ENCODE measurements around the gene NHLH2. TPM values are rescaled to one million over a fixed set of nuclear protein-coding genes. Genes with fewer than 3 reads are reported as not detected.

NHLH2 gene
- total RNA-seq, 4 donors from 2014 or later, result 1.1 to 1.8 (median 1.6) TPM

- WGBS, result 89% methylated on average over 6 of the region's 6 CpGs
- no peak for DNase-seq (ENCODE audit: low spot score in 2 of 2)
- TF ChIP-seq CTCF (IDR thresholded peaks at IDR 0.05) (no peak), EP300 (IDR thresholded peaks at IDR 0.05) (no peak), POLR2AphosphoS5 (IDR thresholded peaks at IDR 0.05) (no peak), POLR2A (IDR thresholded peaks at IDR 0.05) (no peak)
Observed at GRCh38 chr1:115796036-115796435, 44.9 kb downstream of the NHLH2 start.

GRCh38 chr1:115794976-115795639, 45.8 kb downstream of the NHLH2 start:
- peaks cover 5% of the 10 kb centered on the region for H3K27me3 ChIP-seq
- H3K4me1 ChIP-seq, result no peaks in the 10 kb centered on the region
- DNase-seq (ENCODE audit: low spot score in 2 of 2), result no peak
- TF ChIP-seq POLR2AphosphoS5 (IDR thresholded peaks at IDR 0.05), result no peak
- TF ChIP-seq CTCF (IDR thresholded peaks at IDR 0.05), result no peak
- 42% methylated on average over 4 of the region's 4 CpGs for WGBS
- H3K36me3 ChIP-seq, result no peaks in the 10 kb centered on the region
- no peak overlapping the region for H3K4me3 ChIP-seq
- no peak overlapping the region for H3K27ac ChIP-seq
- H3K9me3 ChIP-seq, result no peaks in the 10 kb centered on the region

More at GRCh38 chr1:115796036-115796435, 44.9 kb downstream of the NHLH2 start:
- H3K9me3 ChIP-seq, result no peaks in the 10 kb centered on the region
- H3K27ac ChIP-seq, result no peak overlapping the region
- no peak overlapping the region for H3K4me3 ChIP-seq
- H3K36me3 ChIP-seq, result no peaks in the 10 kb centered on the region
- H3K27me3 ChIP-seq, result peaks cover 5% of the 10 kb centered on the region
- no peaks in the 10 kb centered on the region for H3K4me1 ChIP-seq

DNA sequence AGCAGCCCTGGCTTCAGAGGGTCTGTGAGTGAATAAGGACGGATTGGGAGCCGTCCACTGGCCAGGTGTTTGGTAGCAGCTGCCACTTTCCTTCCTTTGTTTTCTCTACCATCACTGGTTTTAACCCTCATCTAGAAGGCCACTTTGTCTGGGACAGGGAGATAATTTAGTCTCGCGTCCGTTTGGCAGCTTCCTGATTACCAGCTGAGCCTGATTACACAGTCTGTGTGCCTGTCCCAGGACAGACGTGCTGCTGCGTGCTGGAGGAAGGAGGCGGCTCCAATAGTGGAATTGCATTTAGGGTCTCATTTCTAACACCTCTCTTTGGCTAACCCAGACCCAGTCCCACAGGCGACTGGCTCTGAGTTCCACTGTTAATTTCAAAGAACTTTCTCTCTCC, 47.8 kb downstream of the NHLH2 start:
- TF ChIP-seq EP300 (IDR thresholded peaks at IDR 0.05) (no peak), CTCF (IDR thresholded peaks at IDR 0.05) (no peak), POLR2AphosphoS5 (IDR thresholded peaks at IDR 0.05) (no peak)
- H3K4me3 ChIP-seq, result no peak overlapping the region
- 14% methylated on average over 9 of the region's 9 CpGs for WGBS

GRCh38 chr1:115791816-115792215, 49.1 kb downstream of the NHLH2 start:
- Histone ChIP-seq H3K36me3 (no peaks in the 10 kb centered on the region), H3K9me3 (no peaks in the 10 kb centered on the region), H3K4me3 (no peak overlapping the region), H3K27ac (no peak overlapping the region), H3K4me1 (no peaks in the 10 kb centered on the region), H3K27me3 (peaks cover 5% of the 10 kb centered on the region)
- DNase-seq (ENCODE audit: low spot score in 2 of 2), result no peak
- 100% methylated on average over 3 of the region's 3 CpGs for WGBS
- no peak for TF ChIP-seq CTCF (IDR thresholded peaks at IDR 0.05)
- TF ChIP-seq POLR2A (IDR thresholded peaks at IDR 0.05), result no peak
- no peak for TF ChIP-seq POLR2AphosphoS5 (IDR thresholded peaks at IDR 0.05)
- TF ChIP-seq EP300 (IDR thresholded peaks at IDR 0.05), result no peak

More for the DNA sequence above, 47.8 kb downstream of the NHLH2 start:
- H3K9me3 ChIP-seq, result no peaks in the 10 kb centered on the region
- H3K4me1 ChIP-seq, result no peaks in the 10 kb centered on the region
- H3K27me3 ChIP-seq, result peaks cover 5% of the 10 kb centered on the region
- H3K27ac ChIP-seq, result no peak overlapping the region
- H3K36me3 ChIP-seq, result no peaks in the 10 kb centered on the region
- DNase-seq (ENCODE audit: low spot score in 2 of 2), result no peak

DNA sequence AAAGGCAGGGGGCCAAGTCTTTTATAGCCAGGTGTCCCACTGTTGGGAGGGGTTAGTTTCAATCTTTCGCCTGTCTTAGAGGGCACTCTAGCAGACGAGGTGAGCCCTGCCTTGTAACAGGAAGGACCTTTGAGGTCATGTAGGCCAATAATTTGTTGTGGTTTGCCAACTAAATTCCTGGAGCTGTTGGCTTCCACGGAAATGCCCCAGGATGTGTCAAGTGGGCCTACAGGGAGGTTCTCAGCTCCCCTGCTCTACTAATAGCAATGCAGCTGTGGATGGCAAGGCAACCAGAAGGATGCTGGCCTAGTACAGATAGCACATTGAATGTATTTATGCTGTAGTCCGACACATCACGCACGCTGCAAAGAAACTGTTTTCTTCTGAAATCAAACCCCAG, 50.1 kb downstream of the NHLH2 start:
- Histone ChIP-seq H3K36me3 (no peaks in the 10 kb centered on the region), H3K9me3 (no peaks in the 10 kb centered on the region), H3K4me1 (no peaks in the 10 kb centered on the region), H3K27me3 (peaks cover 5% of the 10 kb centered on the region), H3K4me3 (no peak overlapping the region), H3K27ac (no peak overlapping the region)
- DNase-seq (ENCODE audit: low spot score in 2 of 2), result no peak
- WGBS, result 70% methylated on average over 6 of the region's 6 CpGs
- TF ChIP-seq POLR2AphosphoS5 (IDR thresholded peaks at IDR 0.05), result no peak
- TF ChIP-seq EP300 (IDR thresholded peaks at IDR 0.05), result no peak
- TF ChIP-seq CTCF (IDR thresholded peaks at IDR 0.05), result no peak
- TF ChIP-seq POLR2A (IDR thresholded peaks at IDR 0.05), result no peak
